GM10266 (cell line): ENCODE measurements around the gene ACAD8.

Experiments
- DNase-seq: peaks from one replicate; pipeline ENCODE4 v3.0.0; 2012; ENCODE audit errors: extremely low spot score
- TF ChIP-seq, protein P1 (sequence below): IDR thresholded peaks from 2 replicates; pipeline ENCODE4 v1.5.1; 2012; ENCODE audit warnings: mild to moderate bottlenecking, low read depth; ENCODE audit not compliant: control insufficient read depth, insufficient read depth; ENCODE audit errors: missing control alignments

ACAD8 gene

DNA sequence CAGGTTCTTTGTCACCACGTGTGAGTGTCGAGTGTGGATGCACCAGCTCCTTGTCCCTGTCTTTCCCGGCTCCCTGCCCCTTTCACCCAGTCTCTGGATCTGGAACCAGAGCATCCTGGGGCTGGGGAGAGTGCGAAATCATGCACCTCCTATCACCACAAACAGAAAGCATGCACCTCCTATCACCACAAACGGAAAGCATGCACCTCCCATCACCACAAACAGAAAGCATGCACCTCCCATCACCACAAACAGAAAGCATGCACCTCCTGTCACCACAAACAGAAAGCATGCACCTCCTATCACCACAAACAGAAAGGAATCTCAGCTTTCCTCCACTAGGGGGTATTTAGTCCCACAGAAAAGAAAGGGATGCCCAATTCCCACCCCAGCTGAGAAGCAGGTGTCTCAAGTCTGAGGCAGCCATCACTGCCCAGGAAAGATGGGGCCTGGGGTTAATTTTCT lies 16.9 kb downstream of the ACAD8 start:
- TF ChIP-seq, protein P1, sequence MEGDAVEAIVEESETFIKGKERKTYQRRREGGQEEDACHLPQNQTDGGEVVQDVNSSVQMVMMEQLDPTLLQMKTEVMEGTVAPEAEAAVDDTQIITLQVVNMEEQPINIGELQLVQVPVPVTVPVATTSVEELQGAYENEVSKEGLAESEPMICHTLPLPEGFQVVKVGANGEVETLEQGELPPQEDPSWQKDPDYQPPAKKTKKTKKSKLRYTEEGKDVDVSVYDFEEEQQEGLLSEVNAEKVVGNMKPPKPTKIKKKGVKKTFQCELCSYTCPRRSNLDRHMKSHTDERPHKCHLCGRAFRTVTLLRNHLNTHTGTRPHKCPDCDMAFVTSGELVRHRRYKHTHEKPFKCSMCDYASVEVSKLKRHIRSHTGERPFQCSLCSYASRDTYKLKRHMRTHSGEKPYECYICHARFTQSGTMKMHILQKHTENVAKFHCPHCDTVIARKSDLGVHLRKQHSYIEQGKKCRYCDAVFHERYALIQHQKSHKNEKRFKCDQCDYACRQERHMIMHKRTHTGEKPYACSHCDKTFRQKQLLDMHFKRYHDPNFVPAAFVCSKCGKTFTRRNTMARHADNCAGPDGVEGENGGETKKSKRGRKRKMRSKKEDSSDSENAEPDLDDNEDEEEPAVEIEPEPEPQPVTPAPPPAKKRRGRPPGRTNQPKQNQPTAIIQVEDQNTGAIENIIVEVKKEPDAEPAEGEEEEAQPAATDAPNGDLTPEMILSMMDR, result no peak
- no peak for DNase-seq

DNA sequence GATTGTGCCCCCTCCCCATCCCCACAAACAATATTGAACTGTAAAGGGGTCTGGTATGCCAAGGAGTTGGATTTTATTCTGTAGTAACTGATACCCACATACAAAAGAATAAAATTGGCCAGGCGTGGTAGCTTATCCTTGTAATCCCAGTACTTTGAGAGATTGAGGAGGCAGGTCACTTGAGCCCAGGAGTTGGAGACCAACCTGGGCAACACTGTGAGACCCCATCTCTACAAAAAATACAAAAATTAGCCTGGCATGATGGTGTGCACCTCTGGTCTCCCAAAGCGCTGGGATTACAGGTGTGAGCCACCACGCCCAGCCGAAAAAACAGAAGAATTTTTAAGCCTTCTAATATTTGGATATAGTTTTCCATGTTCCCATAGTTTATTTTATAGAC lies 18.6 kb downstream of the ACAD8 start:
- no peak for DNase-seq
- TF ChIP-seq, protein P1, result no peak

DNA sequence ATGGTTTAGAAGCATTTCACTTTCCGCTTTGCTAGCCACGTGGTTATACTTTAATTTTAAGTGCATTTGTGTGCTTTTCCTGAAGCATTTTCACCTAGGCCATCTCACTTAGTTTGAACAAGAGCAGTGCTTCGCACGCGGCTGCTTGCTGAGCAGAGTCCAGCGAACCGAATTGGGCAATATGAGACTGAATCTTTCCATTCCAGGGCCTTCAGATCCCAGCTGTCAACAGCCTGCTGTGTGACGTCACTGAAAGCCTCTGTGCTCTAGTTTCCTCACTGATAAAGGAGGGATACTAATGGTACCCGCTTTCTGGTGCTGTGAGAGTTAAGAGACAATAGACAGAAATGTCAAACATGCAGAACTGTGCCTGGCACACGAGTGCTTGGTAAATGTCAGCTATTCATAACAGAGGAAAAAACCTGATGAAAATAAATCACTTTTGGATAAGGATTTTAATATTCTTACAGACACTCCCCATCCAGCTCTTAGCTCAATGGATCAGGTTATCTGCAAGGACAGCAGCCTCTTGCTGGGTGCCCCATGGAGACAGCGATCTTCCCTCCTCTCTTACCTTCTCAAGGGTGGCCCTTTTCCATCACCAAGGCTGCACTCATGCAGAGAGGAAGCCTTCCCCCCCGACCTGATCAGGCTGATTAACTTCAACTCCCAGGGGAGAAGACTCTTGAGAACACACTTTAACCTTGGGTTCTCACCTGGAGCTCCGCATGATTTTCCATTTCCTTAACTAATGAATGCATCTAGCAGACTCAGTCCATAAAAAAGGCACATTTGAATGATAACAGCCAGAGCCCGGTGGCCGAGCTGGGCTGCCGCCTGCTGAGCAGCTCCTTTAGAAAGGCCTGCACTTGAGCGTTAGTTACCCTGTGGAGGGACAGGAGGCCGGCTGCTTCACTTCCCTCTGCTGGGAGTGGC lies 19.3 kb downstream of the ACAD8 start:
- TF ChIP-seq, protein P1, result no peak
- DNase-seq, result no peak

DNA sequence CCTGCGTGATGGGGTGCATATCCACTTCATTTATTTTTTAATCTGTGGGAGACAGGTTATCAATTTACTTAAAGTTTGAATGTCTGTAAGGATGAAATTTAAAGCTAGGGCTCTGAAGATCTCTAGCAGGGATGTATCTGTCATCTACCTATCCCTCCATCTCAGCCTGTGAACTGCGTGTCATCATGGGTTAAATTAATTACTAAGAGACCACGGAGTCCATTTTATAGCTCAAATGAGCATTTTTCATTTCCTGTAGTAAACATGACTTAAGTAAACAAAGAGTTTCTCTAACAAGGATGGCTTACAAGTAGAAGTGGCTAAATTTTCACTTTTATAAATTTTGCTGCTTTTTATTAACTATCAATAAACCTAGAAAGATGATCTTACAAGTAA lies 19.9 kb downstream of the ACAD8 start:
- no peak for DNase-seq
- TF ChIP-seq, protein P1, result no peak

DNA sequence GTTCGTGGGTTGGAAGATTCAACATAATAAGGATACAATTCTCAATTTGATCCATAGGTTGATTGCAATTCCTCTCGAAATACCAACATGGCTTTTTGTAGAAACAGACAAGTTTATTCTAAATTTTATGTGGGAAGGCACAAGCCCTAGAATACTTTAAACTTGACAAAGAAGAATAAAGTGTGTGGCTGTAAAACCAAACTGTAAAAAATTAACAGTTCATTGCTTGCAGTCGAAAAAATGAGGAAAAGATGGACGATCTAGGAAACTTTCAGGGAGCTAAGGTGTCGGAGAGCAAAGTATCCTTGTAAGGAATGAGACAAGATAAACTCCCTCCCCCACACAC lies 21.8 kb downstream of the ACAD8 start:
- DNase-seq, result no peak
- TF ChIP-seq, protein P1, result no peak

DNA sequence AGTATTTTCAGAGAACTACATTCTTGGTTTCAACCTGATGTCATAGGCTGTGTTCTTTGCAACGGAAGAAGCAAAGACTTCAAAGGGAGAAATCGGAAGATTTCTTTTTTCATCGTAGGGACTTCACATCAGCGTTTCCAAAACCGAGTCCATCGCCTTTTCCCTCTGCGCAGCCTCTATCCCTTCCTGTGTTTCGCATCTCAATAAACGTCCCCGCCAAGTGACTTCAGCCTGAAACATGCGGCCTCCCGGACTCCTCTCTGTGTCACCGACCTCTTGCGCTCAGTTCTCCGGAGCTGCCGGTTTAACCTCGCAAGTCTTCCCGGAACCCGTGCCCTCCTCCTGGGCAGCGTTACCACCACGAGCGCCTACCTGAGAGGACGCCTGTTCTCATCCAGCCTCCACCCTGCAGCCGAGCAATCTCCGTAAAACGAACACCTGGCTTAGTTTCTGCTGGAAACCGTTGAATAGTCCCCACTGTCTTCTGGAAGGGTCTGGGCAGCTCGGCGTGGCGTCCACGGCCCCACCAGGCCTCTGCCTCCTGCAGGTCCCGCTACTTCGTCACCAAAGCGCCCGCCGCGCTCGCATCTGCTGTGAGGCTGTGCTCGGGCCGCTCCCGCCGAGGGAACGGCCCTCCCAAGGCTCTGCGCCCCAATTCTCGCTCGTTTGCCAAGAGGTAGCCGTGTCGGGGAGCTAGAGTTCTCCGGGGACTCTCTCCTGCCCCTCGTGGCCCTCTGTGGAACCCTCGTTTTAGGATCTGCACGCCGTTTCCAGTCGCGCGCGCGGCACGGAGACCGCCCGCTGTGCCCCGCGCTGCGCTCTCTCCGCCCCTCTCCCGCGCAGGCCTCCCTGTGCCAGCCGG lies 22.4 kb downstream of the ACAD8 start, which contains the start of gene GLB1L3:
Gene GLB1L3 (plus strand): TSS at position 846 of the 862 bp plus-strand sequence. CDS start 362 bp downstream, outside the sequence.
- peak; percentile 73 for DNase-seq
- TF ChIP-seq, protein P1, result peak; percentile 38
